ENCODE data around the gene PFN3. TPM values are rescaled to one million over a fixed set of nuclear protein-coding genes. Genes with fewer than 3 reads are reported as not detected.

PFN3 gene
- total and polyA plus RNA-seq, 12 donors = not detected

GRCh38 chr5:177432143-177432838, 31.8 kb upstream of the PFN3 start:
- TF ChIP-seq POLR2A (IDR thresholded peaks at IDR 0.05) (no peak), CTCF (IDR thresholded peaks at IDR 0.05) (no peak)
- Histone ChIP-seq H3K4me3 (no peak overlapping the region), H3K36me3 (replicated peaks in 1 of 2) (peaks cover 0 to 45% of the 10 kb centered on the region in 2 donors), H3K27me3 (no peaks in the 10 kb centered on the region), H3K4me1 (replicated peaks in 1 of 2) (peaks cover 4 to 25% of the 10 kb centered on the region in 2 donors), H3K9me3 (replicated peaks in 1 of 3) (no peaks in the 10 kb centered on the region), H3K27ac (no peak overlapping the region)
- intact Hi-C loops (cut with DNase I) = no loop called here
- 77 to 86% (median 84%) methylated on average over 13 to 18 of the region's 18 CpGs for WGBS, 4 donors
- peak in 1 of 7 donors; percentile 30 for DNase-seq

DNA sequence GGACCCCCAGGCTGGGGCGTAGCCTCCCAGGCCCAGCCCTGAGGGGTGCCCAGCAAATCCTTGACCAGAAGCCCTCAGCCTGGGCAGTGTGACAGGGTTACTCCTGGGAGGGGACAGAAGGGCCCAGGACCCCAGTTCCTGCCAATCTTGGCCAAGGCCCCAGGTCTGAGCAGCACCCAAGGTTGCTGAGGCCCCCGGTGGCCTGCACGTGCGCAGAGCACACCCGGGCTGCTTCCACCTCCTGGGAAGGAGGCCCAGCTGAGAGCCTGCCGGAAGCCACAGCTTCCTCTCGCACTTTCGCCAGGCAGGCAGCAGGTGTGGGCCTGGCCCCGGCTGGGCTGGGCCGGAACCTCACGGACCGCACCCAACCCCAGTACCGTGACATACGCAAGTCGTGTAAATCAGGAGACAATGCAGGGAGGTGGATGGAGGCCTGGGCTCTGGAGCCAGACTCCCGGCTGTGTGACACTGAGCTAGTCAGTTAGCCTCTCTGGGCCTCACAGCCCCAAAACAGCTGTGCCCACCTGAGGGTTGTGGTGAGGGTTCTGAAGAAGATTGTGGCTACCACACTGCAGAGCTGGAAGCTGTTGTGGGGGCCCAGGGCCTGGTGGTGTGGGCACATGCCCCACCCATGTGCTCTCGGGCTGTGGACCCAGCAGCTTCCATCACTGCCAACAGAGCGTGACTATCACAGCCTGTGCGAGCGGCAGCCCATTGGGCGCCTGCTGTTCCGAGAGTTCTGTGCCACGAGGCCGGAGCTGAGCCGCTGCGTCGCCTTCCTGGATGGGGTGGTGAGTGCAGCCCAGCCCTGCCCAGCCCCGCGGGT, 31.1 kb upstream of the PFN3 start:
- Histone ChIP-seq H3K9me3 (replicated peaks in 1 of 3) (no peaks in the 10 kb centered on the region), H3K27me3 (no peaks in the 10 kb centered on the region), H3K4me1 (replicated peaks in 1 of 2) (peaks cover 8 to 30% of the 10 kb centered on the region in 2 donors), H3K36me3 (replicated peaks in 1 of 2) (peaks cover 0 to 45% of the 10 kb centered on the region in 2 donors), H3K27ac (no peak overlapping the region), H3K4me3 (no peak overlapping the region)
- DNase-seq = peak in 1 of 7 donors; percentile 19
- 77 to 94% (median 80%) methylated on average over 10 to 29 of the region's 29 CpGs for WGBS, 4 donors
- intact Hi-C loops (cut with DNase I) = no loop called here
- no peak for TF ChIP-seq POLR2A (IDR thresholded peaks at IDR 0.05)
- no peak for TF ChIP-seq CTCF (IDR thresholded peaks at IDR 0.05)

DNA sequence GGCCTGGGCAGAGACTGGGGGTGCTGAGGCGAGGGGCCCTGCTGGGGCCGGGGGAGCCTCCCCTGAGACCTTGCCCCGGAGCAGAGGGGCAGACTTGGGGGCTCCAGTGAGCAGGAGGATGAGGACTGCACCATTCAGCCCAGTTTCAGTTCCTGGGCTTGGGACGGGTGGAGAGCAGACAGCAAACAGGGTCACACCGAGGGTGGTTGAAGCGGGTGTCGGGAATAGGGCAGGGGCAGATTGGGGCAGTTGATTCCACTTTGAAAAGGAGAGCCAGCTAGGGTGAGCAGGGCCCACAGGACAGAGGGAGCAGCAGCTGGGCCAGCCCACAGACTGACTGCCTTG, 30.5 kb upstream of the PFN3 start:
- H3K4me3 ChIP-seq = no peak overlapping the region
- no peaks in the 10 kb centered on the region for H3K27me3 ChIP-seq
- H3K9me3 ChIP-seq (replicated peaks in 1 of 3) = no peaks in the 10 kb centered on the region
- TF ChIP-seq CTCF (IDR thresholded peaks at IDR 0.05) = no peak
- no peak for DNase-seq
- H3K36me3 ChIP-seq (replicated peaks in 1 of 2) = peaks cover 0 to 39% of the 10 kb centered on the region in 2 donors
- no peak overlapping the region for H3K27ac ChIP-seq
- H3K4me1 ChIP-seq (replicated peaks in 1 of 2) = peaks cover 8 to 30% of the 10 kb centered on the region in 2 donors
- WGBS, 4 donors = 79 to 94% (median 87%) methylated on average over 4 to 7 of the region's 7 CpGs
- intact Hi-C loops (cut with DNase I) = no loop called here

DNA sequence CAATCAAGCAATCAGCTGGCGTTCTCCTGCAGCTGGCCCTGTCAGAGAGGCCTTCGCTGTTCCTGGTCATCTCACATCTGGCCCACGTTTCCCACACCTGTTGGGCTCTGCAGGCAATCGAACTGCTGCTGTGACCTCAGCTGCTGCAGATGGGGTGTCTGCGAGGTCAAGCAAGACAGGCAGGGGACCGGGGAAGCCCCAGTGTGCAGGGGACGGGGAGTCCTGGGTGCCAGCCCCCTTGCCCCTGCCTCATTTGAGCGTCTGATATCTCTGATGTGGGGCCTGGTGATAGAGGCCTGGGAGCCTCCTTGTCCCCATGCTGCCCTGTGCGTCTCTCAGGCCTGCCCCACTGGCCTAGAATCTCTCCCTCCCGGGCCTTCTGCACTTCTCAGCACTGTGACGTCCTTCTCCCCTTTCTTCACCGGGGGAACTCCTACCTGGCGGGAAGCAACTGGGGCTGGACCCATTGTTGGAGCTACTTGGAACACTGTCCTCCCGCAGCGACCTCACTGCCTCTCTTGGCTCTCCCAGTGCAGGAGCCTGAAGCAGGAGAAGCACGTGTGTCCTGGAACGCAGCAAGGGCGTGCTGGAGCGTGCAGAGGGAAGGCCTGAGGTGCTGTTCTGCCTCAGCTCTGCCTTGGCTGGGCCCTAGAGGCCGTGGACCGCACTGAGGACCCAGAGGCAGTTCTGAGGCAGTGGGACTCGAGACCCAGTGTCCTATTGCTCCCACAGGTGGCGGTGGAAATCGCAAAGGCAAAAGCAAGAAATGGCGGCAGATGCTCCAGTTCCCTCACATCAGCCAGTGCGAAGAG, 29.9 kb upstream of the PFN3 start:
- intact Hi-C loops (cut with DNase I) = no loop called here
- TF ChIP-seq CTCF (IDR thresholded peaks at IDR 0.05) (no peak), POLR2A (IDR thresholded peaks at IDR 0.05) (no peak)
- H3K9me3 ChIP-seq (replicated peaks in 1 of 3) = no peaks in the 10 kb centered on the region
- H3K4me3 ChIP-seq = no peak overlapping the region
- no peak overlapping the region for H3K27ac ChIP-seq
- peaks cover 0 to 33% of the 10 kb centered on the region in 2 donors for H3K36me3 ChIP-seq (replicated peaks in 1 of 2)
- DNase-seq = no peak
- H3K4me1 ChIP-seq (replicated peaks in 1 of 2) = peaks cover 12 to 30% of the 10 kb centered on the region in 2 donors
- 78 to 90% (median 87%) methylated on average over 12 to 26 of the region's 26 CpGs for WGBS, 4 donors
- H3K27me3 ChIP-seq = no peaks in the 10 kb centered on the region

Measured in adrenal gland (tissue), 12 donors.